Lower leg skin (tissue), 3 donors: Measurements from ENCODE around the gene ZNF774.

Experiments used
- CTCF ChIP-seq, 3 donors: fragments of 450-650 bp; IDR thresholded peaks; one replicate each; pipeline ENCODE4 v1.5.1; 2016; ENCODE audit warnings: antibody characterized with exemption in 3 of 3, mild to moderate bottlenecking in 3 of 3, moderate library complexity in 2 of 3
- POLR2A ChIP-seq, 2 donors: fragments of 450-650 bp; IDR thresholded peaks; one replicate each; pipeline ENCODE4 v1.6.1; 2016 to 2017; ENCODE audit warnings: antibody characterized with exemption in 2 of 2, mild to moderate bottlenecking in 1 of 2, moderate library complexity in 1 of 2

- no peak for TF ChIP-seq POLR2A (IDR thresholded peaks at IDR 0.05)
- no peak for TF ChIP-seq CTCF (IDR thresholded peaks at IDR 0.05)
These were observed 8.7 kb upstream of the ZNF774 start for GRCh38 chr15:90343302-90343790.
